Epithelial cell of proximal tubule (primary cell): Measurements from ENCODE around the gene FARSB. TPM values are rescaled to one million over a fixed set of nuclear protein-coding genes. Genes with fewer than 3 reads are reported as not detected.
"Not testable (repeated sequence)": the region's sequence is repeated elsewhere in the genome, so short reads cannot be mapped to it uniquely, and the experiment has no call there.

Source experiments
- DNase-seq: peaks from one replicate; pipeline ENCODE4 v3.0.0-alpha.2; 2011; ENCODE audit warnings: low read depth
- H3K4me3 ChIP-seq: 2 replicates; pipeline ENCODE4 v1.5.1; 2011; ENCODE audit warnings: low read depth, mild to moderate bottlenecking, low read length
- total RNA-seq: library from RNA; depleted of rRNA; stranded (reverse); fragments of >200 nt; gene quantifications from 2 replicates; pipeline ENCODE4 v1.2.3, GENCODE V29; 2015
- TF ChIP-seq, protein P1 (sequence below): conservative IDR thresholded peaks from 2 replicates; pipeline ENCODE4 v1.5.1; 2012; ENCODE audit warnings: low read depth, mild to moderate bottlenecking, low read length

The FARSB gene
- total RNA-seq, 1 donor from 2014 or later, result 18.3 TPM

- no peak overlapping the region for H3K4me3 ChIP-seq
- DNase-seq, result no peak
- TF ChIP-seq, protein P1, sequence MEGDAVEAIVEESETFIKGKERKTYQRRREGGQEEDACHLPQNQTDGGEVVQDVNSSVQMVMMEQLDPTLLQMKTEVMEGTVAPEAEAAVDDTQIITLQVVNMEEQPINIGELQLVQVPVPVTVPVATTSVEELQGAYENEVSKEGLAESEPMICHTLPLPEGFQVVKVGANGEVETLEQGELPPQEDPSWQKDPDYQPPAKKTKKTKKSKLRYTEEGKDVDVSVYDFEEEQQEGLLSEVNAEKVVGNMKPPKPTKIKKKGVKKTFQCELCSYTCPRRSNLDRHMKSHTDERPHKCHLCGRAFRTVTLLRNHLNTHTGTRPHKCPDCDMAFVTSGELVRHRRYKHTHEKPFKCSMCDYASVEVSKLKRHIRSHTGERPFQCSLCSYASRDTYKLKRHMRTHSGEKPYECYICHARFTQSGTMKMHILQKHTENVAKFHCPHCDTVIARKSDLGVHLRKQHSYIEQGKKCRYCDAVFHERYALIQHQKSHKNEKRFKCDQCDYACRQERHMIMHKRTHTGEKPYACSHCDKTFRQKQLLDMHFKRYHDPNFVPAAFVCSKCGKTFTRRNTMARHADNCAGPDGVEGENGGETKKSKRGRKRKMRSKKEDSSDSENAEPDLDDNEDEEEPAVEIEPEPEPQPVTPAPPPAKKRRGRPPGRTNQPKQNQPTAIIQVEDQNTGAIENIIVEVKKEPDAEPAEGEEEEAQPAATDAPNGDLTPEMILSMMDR, result no peak
Observed at GRCh38 chr2:222592176-222592575, 63.7 kb downstream of the FARSB start.

DNA sequence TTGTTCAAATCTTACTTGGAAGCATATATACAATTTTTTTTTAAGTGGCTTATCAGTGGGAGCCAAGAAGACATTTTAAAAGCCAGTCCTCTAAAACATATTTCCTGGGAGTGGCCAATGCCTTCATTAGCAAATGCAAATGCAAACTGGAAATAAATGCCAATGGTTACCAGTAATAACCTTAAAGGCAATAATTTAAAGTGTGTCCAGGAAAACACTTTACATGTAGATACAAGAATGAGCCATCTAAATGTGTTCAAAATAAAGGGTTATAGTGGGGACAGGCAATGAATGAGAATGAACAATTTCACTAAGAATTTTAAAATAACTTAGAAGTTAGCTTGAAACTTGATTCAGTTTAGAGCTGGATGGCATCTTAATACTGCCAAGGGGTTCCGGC, 64.2 kb downstream of the FARSB start:
- DNase-seq, result no peak
- TF ChIP-seq, protein P1, result no peak
- no peak overlapping the region for H3K4me3 ChIP-seq

DNA sequence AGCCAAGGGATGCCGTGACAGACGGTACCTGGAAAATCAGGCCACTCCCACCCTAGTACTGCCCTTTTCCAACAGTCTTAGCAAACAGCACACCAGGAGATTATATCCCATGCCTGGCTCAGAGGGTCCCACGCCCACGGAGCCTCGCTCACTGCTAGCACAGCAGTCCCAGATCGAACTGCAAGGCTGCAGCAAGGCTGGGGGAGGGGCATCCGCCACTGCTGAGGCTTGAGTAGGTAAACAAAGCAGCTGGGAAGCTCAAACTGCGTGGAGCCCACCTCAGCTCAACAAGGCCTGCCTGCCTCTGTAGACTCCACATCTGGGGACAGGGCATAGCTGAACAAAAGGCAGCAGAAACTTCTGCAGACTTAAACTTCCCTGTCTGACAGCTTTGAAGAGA, 71.3 kb downstream of the FARSB start:
- H3K4me3 ChIP-seq, DNase-seq: not testable (repeated sequence)

DNA sequence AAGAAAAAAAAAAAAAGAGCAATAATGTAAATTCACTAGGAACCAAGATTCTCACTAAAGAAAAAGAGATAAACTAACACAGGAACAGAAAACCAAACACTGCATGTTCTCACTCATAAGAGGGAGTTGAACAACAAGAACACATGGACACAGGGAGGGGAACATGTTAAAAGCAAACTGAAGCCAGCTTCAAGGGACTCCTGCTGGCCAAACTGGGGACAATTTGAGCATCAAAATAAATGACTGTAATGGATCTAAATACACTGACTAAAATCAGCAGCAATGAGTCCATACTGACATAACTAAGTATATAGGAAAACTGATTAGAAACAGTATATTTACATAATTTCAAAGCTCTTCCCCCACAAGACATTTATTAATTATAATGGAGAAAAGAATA, 73.0 kb downstream of the FARSB start:
- TF ChIP-seq, protein P1, result peak; percentile 35
- DNase-seq, result no peak
- H3K4me3 ChIP-seq, result no peak overlapping the region

GRCh38 chr2:222577341-222577740, 78.6 kb downstream of the FARSB start:
- TF ChIP-seq, protein P1, result no peak
- no peak for DNase-seq
- H3K4me3 ChIP-seq, result no peak overlapping the region

GRCh38 chr2:222576171-222577081, 79.5 kb downstream of the FARSB start:
- DNase-seq, result no peak
- TF ChIP-seq, protein P1, result no peak
- H3K4me3 ChIP-seq, result no peak overlapping the region

DNA sequence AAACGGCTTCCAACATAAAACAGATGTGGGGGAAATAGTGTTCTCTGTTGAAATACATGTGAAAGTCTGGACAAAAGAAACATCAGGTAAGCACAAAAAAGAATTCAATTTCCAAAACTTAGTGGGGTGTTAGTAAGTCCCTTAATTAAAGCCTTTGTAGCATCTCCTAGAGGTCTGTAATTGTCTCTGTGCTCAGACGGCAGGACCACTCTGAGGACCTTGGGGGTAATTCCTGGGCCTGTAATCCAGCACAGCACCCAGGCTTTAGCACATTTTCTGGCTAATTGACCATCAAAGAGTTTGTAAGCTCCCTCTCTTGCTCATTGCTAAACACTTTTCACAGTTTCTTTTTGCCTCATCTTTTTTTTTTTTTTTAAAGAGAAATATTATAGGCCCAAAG, 80.3 kb downstream of the FARSB start:
- TF ChIP-seq, protein P1, result no peak
- no peak for DNase-seq
- no peak overlapping the region for H3K4me3 ChIP-seq
